Suprapubic skin (tissue), 4 donors: Measurements from ENCODE around the gene SLCO3A1.

Source experiments
- POLR2A ChIP-seq, 2 donors: fragments of 450-650 bp; IDR thresholded peaks; one replicate each; pipeline ENCODE4 v1.6.1; 2017; ENCODE audit warnings: antibody characterized with exemption in 2 of 2, mild to moderate bottlenecking in 2 of 2, moderate library complexity in 2 of 2
- POLR2AphosphoS5 ChIP-seq, 3 donors: sonication (generic); formaldehyde crosslinking; IDR thresholded peaks; one replicate each; pipeline ENCODE4 v1.6.1; 2017; ENCODE audit warnings: antibody characterized with exemption in 3 of 3
- TF ChIP-seq, protein P1 (sequence below), 2 donors: fragments of 200-600 bp in 1 of 2; fragments of 450-650 bp in 1 of 2; sonication (generic) in 1 of 2; IDR thresholded peaks; one replicate each; pipeline ENCODE4 v1.5.1; 2016 to 2019; ENCODE audit warnings: antibody characterized with exemption in 2 of 2, mild to moderate bottlenecking in 1 of 2, moderate library complexity in 1 of 2

GRCh38 chr15:91916051-91916450 is 62.5 kb downstream of the SLCO3A1 start:
- TF ChIP-seq, protein P1, sequence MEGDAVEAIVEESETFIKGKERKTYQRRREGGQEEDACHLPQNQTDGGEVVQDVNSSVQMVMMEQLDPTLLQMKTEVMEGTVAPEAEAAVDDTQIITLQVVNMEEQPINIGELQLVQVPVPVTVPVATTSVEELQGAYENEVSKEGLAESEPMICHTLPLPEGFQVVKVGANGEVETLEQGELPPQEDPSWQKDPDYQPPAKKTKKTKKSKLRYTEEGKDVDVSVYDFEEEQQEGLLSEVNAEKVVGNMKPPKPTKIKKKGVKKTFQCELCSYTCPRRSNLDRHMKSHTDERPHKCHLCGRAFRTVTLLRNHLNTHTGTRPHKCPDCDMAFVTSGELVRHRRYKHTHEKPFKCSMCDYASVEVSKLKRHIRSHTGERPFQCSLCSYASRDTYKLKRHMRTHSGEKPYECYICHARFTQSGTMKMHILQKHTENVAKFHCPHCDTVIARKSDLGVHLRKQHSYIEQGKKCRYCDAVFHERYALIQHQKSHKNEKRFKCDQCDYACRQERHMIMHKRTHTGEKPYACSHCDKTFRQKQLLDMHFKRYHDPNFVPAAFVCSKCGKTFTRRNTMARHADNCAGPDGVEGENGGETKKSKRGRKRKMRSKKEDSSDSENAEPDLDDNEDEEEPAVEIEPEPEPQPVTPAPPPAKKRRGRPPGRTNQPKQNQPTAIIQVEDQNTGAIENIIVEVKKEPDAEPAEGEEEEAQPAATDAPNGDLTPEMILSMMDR (IDR thresholded peaks at IDR 0.05), result no peak
- TF ChIP-seq POLR2A (IDR thresholded peaks at IDR 0.05), result no peak
- TF ChIP-seq POLR2AphosphoS5 (IDR thresholded peaks at IDR 0.05), result no peak
